ENCODE data around the gene TMEM161A. TPM values are rescaled to one million over a fixed set of nuclear protein-coding genes. Genes with fewer than 3 reads are reported as not detected.

The TMEM161A gene
- total and polyA plus RNA-seq, 2 of the 13 experiments (the other 11 are each of a cell fraction or from before 2014, with no cell fraction given) = 25.9 to 31.4 TPM

GRCh38 chr19:19181488-19181998 lies 43.3 kb upstream of the TMEM161A start (continued):
- no peak for TF ChIP-seq PCBP1 (IDR thresholded peaks at IDR 0.05; ENCODE audit: borderline replicate concordance, low read depth, low read length)
- no peak for TF ChIP-seq ARNTL (CRISPR knock-in tag; IDR thresholded peaks at IDR 0.05)
- TF ChIP-seq FOXP1 (IDR thresholded peaks at IDR 0.05) = no peak
- TF ChIP-seq FOXP1 (CRISPR knock-in tag; IDR thresholded peaks at IDR 0.05) = no peak
- TF ChIP-seq CENPT (CRISPR knock-in tag; IDR thresholded peaks at IDR 0.05; ENCODE audit: low read depth) = no peak
- no peak for TF ChIP-seq JUND (CRISPR knock-in tag; IDR thresholded peaks at IDR 0.05)
- TF ChIP-seq ZNF562 (CRISPR knock-in tag; IDR thresholded peaks at IDR 0.05; ENCODE audit: borderline replicate concordance) = no peak

GRCh38 chr19:19179548-19180441 lies 41.5 kb upstream of the TMEM161A start:
- H3K27ac ChIP-seq (ENCODE audit: extremely low read length, insufficient read depth, low read length) = no peak overlapping the region
- H3K36me3 ChIP-seq (replicated peaks in 1 of 2; ENCODE audit: control insufficient read depth in 1 of 2, insufficient read depth in 2 of 2, low read length in 2 of 2) = peaks cover 1 to 10% of the 10 kb centered on the region in 2 experiments; a peak in 1 of 5 replicates
- H2AFZ ChIP-seq (ENCODE audit: low read length) = no peak overlapping the region
- BruUV-seq (replicated peaks) = no TSS peak
- 96% methylated on average over 11 of the region's 17 CpGs for WGBS (ENCODE audit: low lambda C conversion rate)
- H3K9ac ChIP-seq (ENCODE audit: insufficient read depth, low read depth, low read length) = no peak overlapping the region
- H3K9me3 ChIP-seq (ENCODE audit: low read length) = no peaks in the 10 kb centered on the region
- CTCF ChIA-PET (ENCODE audit: low intra/inter-chr PET ratio, low total read pairs) = no interaction called here
- H3K79me2 ChIP-seq (ENCODE audit: insufficient read depth, low read length) = no peaks in the 10 kb centered on the region
- no peaks in the 10 kb centered on the region for H3K27me3 ChIP-seq (ENCODE audit: control insufficient read depth in 1 of 2, insufficient read depth in 2 of 2, low read length in 2 of 2)
- H3K4me1 ChIP-seq (ENCODE audit: insufficient read depth, low read length) = peaks cover 2% of the 10 kb centered on the region
- H4K20me1 ChIP-seq (ENCODE audit: insufficient read depth, low read length) = no peaks in the 10 kb centered on the region
- no peak for FAIRE-seq
- no peak overlapping the region for H3K4me3 ChIP-seq (replicated peaks in 1 of 3; ENCODE audit: insufficient read depth in 1 of 3, low read depth in 2 of 3, low read length in 3 of 3)
- no peak for DNase-seq (ENCODE audit: low spot score)
- POLR2A ChIA-PET = no interaction called here
- in situ Hi-C loops (cut with HindIII; ENCODE audit: extremely low pct_ligation_motif_present, low pct_unique_long_range_greater_than_20kb) (loop anchor here (5.0 kb wide), 1 partner anchor 37 kb away; no protein-coding TSS in a partner anchor), intact Hi-C loops (cut with micrococcal nuclease; ENCODE audit: unreplicated experiment) (no loop called here)
- ATAC-seq = no peak
- H3K4me2 ChIP-seq (ENCODE audit: low read depth, low read length) = no peak overlapping the region
- TF ChIP-seq ZNF768 (CRISPR knock-in tag; IDR thresholded peaks at IDR 0.05) = peak; percentile 90
- TF ChIP-seq AGO2 (optimal IDR thresholded peaks at IDR 0.05; ENCODE audit: low read depth, low read length) = peak; percentile 14
- TF ChIP-seq ZNF331 (CRISPR knock-in tag; IDR thresholded peaks at IDR 0.05) = peak; percentile 97
- TF ChIP-seq TAF15 (IDR thresholded peaks at IDR 0.05; ENCODE audit: low read depth, low read length, poor library complexity, severe bottlenecking) = no peak
- no peak for TF ChIP-seq SMYD3 (CRISPR knock-in tag; IDR thresholded peaks at IDR 0.05)
